HPDE6-E6E7 (cell line): ENCODE results near the gene PIGA.
"Not testable (repeated sequence)": the region's sequence is repeated elsewhere in the genome, so short reads cannot be mapped to it uniquely, and the experiment has no call there.

ENCODE experiments used
- DNase-seq: peaks from one replicate; pipeline ENCODE4 v3.0.0; 2011; ENCODE audit warnings: missing footprints; ENCODE audit errors: extremely low spot score

PIGA gene

DNA sequence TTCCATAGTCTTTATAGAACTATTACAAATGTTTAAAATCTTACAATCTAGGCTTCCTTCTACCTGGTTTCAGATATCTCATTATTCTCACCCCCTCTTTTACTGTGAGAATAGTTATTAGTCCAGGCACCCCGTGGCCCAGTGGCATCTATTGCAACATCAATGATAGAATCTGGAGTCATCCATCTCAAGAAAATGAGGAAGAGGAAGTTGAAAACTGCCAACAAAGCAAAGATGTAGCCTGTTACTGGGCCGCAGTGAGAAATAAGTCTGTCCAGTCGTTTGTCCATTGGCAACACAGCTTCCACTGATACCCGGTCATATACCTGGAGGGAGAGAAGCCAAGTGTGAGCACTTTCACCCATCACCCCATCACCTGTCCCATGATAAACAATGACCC lies 13.9 kb downstream of the PIGA start:
- DNase-seq: no peak

DNA sequence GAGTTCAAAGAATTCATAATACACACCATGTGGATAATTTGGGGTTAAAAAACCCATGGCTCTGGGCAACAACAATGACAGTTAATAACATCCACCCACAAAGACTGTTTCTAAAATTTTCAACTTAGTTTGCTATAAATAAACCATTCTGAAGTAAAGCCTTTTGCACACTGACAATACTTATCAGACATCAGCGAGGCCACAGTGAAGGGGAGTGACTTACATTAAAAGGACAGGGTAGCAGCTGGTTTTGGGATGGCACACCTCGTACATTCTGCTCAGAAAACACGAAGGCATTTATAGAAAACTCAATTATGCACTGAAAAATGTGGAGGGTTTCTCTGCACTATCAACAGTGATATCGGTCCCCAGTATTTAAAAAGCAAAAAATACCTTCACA lies 15.0 kb downstream of the PIGA start:
- no peak for DNase-seq

DNA sequence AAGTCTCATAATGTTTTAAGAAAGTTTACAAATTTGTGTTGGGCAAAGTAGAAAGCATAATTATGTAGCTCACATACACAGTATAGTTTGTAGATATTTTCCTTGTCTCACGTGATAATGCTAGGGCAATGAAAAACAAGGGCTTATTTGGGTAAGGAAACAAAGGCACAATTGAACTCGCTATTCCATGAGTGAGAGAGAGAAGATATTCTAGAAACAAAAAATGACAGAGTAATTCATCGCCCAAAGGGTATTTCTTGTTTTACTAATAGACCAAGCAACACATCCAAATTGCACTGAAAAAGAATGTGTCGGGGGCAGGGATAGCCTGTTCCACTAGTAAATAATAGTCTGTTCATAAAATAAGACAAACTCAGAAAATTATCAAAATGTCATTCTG lies 16.2 kb downstream of the PIGA start:
- no peak for DNase-seq

DNA sequence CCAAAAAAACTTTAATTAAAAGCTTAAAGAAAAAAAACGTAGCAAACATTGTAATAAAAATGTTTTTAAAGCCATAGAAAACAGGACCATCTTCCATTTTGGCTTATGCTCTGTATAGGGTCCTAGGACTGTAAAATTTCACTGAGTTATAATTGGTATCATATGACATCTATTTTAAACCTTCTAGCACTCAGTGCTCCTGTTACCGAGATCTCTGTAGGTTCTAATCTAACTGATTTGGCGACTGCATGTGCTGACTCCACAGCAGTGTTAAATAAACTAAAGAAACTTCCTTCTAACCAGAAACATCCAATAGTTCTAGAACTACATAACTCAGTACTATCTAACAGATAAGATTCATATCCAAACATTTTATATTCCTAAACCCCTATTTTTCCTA lies 19.8 kb downstream of the PIGA start, which contains the start of gene ASB11:
Gene ASB11 (minus strand): TSS at position 132 of the 400 bp plus-strand sequence. CDS start 35 bp downstream, at position 97.
- no peak for DNase-seq

DNA sequence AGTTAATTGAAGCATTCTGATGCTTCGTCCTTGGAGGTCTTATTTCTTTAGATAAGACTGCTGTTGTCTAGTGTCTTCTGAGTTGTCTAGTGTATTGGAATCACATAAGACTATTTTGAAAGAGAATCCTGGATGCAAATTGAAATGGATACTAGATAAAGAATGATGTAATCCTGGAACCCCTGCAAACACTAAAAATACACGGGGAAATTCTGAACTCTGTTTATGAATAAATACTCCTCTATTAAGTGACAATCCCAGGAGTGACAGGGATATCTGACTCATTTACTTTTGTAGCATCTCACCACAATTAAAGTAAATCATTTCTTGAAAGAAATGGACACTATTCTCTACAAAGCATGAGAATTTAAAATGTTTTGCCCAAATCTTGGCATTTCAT lies 20.9 kb downstream of the PIGA start:
- no peak for DNase-seq

DNA sequence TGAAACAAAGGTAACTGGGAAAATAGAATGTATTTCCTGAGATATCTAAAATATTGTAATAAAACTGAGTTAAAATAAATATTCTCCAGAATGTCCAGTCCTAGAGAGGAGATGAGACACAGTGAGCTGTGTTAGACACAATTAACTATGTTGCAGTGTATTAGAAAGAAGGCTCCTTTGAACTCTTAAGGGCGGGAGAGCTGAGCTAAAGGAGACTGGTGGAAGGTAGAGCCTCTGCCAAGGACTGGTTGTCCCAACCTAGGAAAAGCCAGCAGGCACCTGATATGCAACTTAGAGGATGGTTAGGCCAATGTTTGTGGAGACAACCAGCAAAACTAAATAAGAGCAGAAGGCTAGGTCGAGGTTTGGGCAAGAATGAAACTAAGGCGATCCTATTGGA lies 24.2 kb downstream of the PIGA start:
- no peak for DNase-seq

DNA sequence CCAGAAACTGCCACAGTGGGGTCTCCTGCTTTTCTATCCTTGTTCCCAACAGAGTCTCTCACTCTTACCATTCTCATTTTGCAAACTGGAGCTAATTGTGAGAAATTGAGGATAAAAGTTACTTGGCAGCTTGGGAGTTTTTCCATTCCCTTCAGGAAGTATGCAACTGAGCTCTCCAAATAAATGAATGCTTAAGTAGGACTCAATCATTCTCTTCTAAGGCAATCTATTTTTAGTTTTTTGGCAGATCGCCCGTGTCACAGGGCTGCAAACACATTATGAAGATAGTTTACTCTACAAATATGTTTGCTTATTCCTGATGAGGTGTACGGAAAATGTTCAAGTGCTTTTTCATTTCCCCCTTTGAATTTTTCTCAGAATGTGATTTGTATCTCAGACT lies 25.2 kb downstream of the PIGA start:
- no peak for DNase-seq

DNA sequence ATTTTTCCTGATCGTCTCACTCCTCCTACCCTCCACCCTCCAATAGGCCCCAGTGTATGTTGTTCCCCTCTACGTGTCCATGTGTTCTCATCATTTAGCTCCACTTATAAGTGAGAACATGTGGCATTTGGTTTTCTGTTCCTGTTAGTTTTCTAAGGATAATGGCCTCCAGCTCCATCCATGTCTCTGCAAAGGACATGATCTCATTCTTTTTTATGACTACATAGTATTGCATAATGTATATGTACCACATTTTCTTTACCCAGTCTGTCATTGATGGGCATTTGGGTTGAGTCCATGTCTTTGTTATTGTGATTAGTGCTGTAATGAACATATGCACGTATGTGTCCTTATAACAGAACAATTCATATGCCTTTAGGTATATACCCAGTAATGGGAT lies 29.4 kb downstream of the PIGA start:
- DNase-seq: not testable (repeated sequence)

DNA sequence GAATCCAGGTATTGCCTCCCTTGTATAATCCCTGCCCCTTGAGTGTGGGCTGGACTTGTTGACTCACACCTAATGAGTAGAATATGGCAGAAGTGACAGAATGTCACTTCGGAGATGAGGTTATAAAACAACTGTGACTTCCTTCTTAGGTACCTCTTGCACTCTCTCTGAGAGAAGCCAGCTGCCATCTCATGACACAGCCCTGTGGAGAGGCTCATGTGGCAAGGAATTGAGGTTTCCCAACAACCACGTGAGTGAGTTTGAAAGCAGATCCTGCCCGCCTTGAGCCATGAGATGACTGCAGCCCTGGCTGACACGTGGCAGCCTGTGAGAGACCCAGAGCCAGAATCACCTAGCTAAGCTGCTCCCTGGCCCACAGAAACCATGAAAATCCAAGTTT lies 33.4 kb downstream of the PIGA start:
- no peak for DNase-seq

DNA sequence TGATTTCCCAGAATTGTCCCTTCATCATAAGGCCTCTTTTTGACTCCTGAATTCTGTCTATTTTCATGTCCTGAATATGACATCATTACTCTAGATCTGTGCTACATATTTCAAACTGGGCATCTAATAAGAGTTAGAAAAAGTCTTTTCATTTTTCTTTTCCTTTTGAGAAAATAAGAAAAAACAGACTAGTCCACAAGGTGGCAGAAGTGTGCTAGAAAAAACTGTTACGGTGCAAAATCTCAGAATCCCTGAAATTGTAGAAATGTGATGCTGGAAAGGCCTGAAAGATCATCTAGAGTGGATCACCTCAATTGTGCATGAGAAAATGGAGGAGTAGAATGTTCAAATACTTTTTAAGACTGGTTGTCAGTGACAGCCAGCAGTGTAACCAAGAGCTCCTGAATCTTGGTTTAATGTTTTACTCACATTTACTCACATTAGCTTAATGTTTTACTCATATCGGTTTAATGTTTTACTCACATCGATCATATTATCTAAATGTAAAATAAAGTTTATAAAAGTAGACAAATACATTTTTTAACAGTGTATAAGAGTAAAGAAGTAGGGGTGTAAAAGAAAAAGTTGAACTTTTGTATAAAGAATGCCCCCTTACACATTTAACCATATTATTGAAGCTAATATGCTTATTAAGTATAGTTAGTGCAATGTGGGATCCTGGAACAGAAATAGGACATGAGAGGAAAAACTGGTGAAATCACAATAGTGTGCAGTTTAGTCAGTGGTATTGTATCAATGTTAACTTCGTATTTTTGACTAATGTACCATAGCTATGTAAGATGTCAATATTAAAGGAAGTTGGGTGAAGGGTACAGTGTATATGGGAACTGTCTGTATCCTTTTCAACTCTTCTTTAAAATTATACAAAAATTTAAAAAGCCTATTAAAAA lies 35.1 kb downstream of the PIGA start:
- DNase-seq: no peak

DNA sequence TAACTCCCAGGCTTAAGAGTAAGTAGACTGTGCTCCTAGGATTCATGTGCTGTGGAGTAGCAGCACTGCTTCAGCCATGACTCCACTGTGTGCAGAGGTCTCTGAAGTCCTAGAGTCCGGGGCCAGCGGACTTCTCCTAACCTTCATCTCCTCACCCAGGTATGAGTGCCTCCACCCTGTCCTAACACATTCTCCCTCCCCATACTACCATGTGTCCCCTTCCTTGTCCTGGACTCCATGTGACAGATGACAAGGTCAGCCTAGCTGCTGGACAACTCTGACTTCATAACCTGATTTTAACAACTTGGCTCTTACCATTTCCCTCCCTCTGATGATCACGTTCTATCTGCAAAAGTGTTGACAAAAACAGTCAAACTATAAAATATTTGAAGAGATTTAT lies 36.5 kb downstream of the PIGA start:
- no peak for DNase-seq

DNA sequence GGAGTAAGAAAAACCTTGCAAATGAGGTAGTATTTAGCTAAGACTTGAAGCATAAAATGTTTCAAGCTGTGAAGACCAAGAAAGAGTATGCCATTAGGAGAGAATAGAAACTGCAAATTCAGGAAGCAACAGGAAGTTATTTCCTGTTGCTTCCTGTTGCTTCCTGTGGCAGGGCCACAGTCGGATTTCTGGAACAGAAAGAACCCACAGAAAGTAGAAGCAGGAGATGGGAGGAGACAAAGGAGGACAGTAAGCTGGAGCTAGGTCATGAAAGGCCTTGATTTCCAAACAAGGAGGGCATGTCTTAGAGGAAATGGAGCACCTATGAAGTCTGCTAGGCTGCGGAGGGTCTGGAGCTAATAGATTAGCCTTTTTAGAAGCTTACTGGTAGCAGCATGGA lies 37.1 kb downstream of the PIGA start:
- no peak for DNase-seq

DNA sequence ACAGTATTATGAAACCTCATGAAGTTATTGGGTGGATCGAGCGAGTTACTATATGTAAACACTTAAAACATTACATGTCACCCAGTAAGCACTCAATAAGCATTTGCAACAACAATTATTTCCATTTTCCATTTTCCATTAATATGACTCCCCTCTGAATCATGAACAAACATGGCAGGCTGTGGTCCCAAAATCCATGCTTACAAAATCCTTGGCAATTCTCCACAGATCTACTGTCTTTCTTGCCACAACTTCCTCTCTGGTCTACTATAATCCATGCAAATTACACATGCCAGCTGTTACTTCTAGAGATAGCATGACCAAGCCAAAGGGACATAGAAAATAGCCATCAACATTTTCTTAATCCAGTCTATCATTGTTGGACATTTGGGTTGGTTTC lies 41.9 kb downstream of the PIGA start:
- DNase-seq: no peak

DNA sequence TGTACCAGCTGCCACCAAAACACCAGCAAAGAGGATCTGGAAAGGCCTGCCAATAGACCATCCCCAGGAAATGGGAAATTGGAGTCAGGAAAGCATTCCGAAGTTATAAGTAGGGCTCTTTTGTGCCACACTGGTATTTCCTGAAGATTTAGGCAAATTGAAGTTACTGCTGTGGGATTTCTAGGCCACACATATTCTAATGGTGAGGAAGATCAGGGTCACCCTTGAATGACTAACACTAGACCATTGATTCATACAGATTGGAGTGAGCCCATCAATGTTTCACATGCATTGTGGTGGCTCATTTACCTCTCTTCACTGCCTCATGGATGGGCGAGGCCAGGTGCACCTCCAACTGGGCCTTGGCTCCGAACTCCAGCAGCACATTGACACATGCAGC lies 42.5 kb downstream of the PIGA start:
- DNase-seq: no peak

DNA sequence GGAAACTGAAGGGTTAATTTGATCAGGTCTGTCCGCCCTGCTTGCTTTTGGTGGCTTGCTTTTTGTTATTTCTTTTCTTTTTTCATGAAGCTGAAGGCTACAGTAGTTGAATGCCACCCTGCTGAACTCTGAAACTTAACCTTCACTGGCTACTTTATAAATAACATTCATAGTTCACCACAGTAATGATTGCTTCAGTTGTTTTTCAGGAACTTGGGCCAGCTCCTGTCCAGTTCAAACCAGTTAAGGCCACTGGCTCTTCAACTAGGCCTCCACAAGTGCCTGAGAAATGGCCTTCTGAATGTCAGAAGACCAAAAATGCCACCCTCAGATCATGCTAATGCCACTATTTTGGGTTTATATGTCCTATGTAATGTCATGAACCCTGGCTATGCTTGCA lies 57.7 kb downstream of the PIGA start:
- no peak for DNase-seq

DNA sequence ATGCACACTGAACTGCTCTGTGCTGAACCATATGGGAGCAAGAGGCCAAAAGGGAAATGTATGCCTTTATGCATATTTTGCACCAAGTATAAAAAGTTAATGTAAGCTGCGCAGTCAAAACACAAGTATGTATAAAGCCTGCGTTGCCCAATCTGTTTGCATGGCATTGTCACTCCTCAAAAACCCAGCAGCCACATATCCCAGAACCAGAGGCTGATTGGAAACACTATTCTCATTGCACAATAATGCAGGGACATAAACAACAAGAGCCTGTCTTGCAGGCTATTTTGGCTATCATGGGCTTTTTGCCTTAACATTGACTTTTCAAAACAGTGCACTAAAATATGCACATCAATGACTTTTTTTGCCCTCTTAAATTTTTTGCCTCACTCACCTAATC lies 60.4 kb downstream of the PIGA start:
- DNase-seq: no peak

DNA sequence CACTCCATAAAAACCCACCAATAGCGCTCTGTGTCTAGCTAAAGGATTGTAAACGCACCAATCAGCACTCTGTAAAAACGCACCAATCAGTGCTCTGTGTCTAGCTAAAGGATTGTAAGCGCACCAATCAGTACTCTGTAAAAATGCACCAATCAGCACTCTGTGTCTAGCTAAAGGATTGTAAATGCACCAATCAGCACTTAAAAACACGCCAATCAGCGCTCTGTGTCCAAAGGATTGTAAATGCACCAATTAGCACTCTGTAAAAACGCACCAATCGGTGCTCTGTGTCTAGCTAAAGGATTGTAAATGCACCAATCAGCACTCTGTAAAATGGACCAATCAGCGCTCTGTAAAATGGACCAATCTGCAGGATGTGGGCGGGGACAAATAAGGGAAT lies 62.0 kb downstream of the PIGA start:
- DNase-seq: not testable (repeated sequence)

DNA sequence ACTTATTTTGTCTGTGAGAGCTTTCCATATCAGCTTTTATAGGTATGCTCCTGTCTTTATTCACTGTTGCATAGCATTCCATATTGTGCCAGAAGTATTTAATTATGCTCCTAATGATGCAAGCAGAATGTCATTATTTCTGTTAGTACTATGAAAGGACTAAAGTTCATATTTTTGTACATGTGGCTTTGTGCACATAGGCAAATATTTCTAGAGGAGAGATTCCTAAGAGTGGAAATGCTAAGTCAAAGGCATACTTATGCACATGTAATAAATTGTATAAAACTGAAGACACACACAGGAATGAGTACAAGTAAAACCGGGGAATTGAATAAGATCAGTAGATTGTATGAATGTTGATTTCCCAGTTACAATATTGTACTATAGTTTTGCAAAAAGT lies 63.6 kb downstream of the PIGA start:
- DNase-seq: no peak

DNA sequence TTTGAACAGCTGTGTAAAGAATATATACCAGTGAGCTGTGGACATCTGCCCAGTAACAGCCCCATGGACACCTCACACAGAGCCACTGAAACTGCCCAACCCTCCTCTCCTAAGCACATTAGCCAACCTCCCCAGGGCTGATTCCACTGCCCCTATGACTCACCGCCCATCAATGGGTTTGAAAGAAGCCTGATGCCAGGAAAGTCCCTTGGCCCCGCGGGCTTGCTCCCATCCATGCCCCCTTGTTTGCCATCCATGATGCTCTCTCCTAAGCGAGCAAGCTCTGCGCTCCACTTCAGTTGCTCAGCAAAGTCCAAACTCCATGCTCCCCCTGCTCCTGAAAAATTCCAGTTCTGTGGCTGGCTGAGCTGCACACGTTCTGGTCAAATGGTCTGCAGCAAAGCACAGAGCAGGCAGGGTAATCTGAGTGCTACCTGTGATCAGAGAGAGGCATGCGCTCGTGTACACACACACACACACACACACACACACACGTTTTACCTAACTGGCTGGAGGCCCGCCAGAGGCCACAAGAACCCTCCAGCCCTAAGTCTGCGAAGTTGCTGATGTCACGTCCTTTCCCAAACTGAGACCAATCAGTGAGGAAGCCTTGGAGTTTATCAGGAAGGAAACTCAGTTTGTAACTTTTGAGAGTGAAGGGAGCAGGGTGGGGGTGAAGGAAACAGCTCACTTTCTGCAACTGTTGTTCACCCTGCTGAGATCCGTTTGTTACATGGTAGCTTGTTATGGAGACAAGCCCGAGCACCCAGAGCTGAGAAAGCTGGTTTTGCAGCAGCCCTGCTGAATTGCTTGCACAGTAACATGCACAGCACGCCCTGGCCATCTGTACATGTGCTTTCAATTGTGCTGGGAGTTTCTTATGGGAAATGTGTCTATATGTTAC lies 65.5 kb downstream of the PIGA start, which contains the start of gene ASB9:
Gene ASB9 (minus strand): TSS at position 466 of the 904 bp plus-strand sequence. CDS start 209 bp downstream, at position 257.
- DNase-seq: peak; percentile 71
